ENCODE measurements around the gene ZNF585A.

Gene ZNF585A

GRCh38 chr19:37095859-37096258, 76.6 kb downstream of the ZNF585A start:
- DNase-seq (ENCODE audit: low read depth in 1 of 2, low spot score in 1 of 2) = no peak
